HG02870 (cell line): ENCODE data around the gene EEF1A2.

Experiments
- ATAC-seq: cut with Tn5 transposase; IDR thresholded peaks from one replicate; pipeline ENCODE4 v1.9.1; 2021; ENCODE audit warnings: mild to moderate bottlenecking, moderate library complexity; ENCODE audit not compliant: unreplicated experiment

The EEF1A2 gene

DNA sequence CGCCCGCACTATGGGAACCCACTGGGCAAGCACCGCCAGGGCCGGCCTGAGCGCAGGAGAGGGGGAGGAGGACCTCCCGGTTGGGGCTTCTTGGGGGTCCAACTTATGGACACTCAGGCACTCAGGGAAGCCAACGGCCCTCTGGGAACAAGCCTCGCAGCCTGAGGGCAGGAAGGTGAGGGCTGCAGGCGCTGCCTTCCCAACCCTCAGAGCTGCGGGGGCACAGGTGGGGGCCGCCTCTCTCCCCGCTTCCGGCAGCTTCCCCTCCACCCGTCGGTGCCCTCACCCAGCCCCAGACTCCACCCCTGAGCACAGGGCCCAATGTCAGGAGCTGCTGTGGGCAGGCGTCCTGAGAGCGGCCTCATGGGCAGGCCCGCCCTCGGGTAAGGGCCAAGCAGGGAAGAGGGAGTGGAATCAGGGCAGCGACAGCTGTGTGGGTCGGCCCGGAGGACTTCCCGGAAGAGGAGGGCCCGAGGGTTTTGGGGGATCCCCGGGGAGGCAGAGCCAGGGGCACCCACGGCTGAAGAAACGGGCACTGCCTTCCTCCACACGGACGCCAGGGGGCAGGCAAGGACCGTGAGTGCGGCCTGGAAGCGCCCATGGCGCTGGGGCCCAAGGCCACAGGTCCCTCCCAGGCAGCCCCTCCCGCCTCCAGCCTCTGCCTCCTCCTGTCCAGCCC is 38.8 kb upstream of the EEF1A2 start:
- ATAC-seq: peak; percentile 67

DNA sequence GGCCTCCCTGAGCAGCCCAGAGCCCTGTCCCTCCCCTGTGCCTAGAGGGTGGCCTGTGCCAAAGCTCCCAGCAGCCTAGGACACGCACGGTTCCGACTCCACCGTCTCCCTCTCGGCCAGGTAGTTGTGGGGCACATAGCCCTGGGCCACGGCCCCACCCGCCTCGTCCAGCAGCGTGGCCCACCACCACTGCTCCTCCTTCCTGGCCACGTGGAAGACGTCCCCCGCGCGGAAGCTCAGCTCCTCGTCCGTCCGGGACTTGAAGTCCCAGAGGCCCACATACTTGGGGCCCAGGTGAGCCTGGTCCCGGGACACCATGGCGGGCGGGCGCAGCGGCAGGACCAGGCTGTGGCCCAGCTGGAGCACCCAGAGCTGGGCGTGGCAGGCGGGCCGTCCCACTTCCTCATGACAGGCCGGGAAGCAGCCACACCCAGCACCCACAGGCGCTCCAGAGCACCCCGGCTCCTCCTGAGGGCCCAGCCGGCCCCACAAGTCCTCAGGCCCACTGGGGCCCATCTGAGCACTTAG is 38.2 kb upstream of the EEF1A2 start, which contains the start of gene PTK6:
Gene PTK6, minus strand, starts transcription at position 380 of the 528 bp plus-strand sequence. Its CDS starts 62 bp downstream, at position 318.
- no peak for ATAC-seq

DNA sequence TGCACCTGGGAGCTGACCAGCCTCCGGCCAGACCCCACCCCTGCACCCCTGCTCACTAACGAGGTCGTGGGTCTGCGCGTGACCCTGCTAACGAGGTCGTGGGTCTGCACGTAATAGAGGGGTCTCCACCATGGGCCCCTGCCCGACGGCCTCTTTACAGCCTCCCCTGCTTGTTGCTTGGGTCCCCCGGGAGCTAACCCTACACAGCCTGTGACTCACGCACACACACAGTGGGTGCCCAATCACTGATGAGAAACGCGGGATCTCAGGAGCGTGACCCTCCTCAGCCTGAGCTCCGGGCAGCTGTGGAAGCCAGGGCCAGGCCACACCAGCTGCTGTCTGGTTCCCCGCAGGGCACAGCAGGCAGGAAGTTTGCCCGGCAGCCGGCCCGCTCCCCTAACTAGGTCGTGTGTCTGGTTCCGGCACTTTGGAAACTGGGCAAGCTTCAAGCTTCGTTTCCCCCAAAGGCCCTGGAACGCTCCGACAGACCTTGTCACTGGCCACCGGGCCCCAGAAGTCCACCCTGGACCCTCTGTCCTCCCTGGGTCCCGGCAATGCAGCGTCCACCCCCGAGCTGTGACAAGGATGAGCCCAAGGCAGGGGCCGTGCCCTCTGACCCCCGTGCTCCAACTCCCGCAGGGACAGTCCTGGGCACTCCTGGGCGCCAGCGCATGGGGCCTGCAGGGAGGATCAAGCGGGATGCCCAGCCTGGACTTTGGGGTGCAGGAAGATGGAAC is 37.5 kb upstream of the EEF1A2 start:
- ATAC-seq: no peak

DNA sequence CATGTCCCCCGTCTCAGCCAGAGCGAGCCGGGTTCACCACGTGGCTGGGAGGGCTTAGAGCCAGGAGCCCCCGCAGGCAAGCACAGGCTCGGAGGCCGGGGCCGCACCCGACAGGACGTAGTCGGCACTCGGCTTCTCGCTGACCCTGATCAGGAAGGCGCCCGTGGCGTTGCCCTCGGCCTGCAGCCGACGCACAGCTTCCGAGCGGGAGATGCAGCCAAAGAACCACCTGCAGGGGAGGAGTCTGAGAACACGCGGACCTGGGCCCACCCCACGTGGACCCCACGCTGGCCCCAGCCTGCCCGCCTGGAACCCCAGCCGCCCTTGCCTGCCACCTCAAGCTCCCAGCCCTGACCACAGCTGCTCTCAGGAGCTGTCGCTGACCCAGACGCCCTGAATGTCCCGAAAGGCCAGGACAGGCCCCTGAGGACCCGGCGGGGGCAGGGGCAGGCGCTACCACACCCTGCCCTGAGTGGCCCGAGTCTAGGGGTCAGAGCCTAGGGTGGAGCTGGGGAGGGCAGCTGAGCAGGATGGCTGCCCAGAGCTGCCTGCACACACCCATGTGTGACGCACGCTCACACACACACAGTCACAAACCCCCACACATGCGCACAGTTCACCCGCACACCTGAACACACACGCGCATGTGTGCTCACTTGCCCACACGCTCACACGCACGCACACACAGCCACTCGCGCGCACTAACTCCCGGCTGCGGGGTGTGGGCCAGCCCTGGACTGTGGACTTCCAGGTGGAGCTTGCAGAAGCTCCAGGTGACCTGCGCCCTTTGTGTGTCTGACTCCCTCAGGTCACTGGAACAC is 36.2 kb upstream of the EEF1A2 start:
- no peak for ATAC-seq

DNA sequence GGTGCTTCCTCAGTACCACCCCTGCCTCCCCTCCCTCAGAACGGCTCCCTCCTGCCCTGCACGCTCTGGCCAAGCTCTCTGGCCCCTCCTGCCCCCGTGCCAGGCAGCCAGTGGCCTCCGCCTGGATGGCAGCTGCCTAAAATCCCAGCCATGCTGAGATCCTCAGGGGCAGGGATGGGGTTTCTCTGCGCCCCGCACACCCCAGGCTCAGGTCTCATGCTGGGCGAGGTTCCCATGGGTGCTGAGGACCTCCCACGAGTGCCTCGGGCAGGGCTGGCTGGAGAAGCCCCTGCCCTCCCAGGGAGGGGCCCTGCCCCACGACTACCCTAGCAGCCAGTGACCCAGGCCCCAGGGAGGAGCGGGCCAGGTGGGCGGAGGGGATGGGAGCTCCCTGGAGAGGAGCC is 35.5 kb upstream of the EEF1A2 start:
- ATAC-seq: no peak

DNA sequence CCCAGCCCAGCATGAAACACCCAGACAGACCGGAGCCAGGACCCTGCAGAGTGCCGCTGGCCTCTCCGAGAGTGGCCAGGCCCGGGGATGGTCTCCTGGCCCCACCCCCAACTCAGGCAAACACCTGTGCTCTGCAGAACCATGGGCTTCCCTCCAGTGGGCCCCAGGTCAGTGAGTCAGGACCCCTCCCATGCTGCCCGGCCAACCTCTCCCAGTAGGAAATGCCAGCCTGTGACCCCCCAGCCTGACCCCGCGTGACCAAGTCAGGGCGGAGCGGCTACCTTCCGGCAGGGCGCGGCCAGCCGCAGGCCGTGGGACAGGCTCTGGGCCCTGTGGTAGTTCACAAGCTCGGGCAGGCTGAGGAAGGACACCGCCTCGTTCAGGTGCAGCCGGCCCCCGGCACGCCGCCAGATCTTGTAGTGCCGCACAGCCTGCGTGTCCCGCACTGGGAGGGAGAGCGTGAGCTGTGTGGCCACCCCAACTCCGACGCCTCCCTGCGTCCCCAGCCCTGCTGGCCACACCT is 35.0 kb upstream of the EEF1A2 start:
- no peak for ATAC-seq

DNA sequence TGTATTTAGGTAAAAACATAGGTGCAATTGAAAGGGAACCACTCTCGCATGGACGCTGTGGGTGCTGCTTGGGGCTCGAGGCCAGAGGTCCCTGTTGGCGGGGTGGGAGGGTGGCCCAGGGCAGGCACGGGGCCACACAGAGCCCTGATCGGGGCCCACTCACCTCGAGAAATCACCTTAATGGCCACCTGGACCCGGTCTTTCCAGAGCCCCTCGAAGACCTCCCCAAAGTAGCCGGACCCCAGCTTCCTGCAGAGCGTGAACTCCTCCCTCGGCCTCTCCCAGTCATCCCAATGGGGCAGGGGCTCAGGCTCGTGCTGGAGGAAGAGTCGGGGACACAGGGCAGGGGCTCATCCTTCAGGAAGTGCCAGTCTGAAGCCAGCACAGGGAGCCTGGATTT is 34.5 kb upstream of the EEF1A2 start:
- no peak for ATAC-seq

DNA sequence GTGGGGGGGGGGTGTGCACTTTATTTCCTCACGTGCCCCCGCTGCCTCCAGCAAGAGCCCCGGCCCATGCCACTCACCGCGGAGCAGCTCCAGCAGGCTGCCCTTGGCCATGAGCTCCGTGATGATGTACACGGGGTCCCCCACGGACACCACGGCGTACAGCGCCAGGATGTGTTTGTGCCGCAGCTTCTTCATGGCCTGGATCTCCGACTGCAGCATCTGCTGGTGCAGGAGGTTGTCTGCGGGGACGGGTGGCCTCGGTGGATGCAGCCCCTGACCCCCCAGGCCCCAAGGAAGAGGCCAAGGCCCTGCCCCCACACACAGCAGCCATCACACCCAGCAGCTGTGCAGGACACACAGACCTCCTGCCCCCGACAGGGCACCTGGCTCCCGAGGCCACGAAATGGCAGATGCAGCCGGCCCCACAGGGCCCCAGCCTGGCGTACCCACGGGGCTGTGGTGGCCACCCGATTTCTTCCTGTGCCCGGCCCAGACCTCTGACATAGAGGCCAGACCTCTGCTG is 33.6 kb upstream of the EEF1A2 start:
- ATAC-seq: no peak

DNA sequence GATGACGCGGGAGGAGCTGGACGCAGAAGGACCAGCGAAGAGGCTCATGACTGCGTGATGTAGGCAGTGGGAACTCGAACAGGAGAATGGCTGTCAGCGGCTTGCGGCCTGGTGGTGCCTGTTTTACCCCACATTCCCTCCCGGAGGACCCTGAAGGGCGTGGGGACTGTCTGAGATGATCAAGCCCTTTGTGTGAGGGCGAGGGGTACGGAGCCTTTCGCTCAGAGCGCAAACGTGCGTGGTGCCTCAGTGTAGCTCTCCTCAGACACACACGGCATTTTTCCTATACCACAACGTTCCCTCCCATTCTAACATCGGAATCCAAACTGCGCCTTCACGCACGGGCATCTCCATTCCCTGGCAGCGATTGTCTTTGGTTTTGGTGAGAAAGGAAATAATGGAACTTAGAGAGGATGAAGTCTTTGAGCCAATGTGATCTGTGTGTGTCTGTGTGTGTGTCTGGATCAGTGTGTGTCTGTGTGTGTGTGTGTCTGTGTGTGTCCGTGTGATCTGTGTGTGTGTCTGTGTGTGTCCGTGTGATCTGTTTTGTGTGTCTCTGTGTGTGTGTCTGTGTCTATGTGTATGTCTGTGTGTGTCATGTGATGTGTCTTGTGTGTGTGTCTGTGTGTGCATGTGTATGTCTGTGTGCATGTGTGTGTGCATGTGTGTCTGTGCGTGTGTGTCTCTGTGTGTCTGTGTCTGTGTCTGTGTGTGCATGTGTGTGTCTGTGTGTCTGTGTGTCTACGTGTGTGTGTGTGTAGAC is 33.0 kb upstream of the EEF1A2 start:
- ATAC-seq: no peak

DNA sequence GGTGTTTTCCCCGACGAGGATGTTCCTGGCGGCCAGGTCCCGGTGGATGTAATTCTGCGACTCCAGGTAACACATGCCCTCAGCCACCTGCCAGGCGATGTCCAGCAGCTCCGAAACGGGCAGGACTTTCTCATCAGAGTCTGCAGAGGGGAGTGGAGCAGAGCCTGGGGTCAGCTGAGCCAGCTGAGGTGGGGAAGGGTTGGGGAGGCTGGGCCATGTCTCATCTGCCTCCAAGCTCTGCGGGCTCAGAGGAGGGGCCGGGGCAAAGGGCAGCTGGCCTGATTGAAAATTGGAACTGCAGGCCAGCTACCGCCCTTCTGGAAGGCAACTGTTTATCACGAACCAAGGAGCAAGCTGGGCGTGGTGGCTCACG is 31.9 kb upstream of the EEF1A2 start:
- no peak for ATAC-seq

DNA sequence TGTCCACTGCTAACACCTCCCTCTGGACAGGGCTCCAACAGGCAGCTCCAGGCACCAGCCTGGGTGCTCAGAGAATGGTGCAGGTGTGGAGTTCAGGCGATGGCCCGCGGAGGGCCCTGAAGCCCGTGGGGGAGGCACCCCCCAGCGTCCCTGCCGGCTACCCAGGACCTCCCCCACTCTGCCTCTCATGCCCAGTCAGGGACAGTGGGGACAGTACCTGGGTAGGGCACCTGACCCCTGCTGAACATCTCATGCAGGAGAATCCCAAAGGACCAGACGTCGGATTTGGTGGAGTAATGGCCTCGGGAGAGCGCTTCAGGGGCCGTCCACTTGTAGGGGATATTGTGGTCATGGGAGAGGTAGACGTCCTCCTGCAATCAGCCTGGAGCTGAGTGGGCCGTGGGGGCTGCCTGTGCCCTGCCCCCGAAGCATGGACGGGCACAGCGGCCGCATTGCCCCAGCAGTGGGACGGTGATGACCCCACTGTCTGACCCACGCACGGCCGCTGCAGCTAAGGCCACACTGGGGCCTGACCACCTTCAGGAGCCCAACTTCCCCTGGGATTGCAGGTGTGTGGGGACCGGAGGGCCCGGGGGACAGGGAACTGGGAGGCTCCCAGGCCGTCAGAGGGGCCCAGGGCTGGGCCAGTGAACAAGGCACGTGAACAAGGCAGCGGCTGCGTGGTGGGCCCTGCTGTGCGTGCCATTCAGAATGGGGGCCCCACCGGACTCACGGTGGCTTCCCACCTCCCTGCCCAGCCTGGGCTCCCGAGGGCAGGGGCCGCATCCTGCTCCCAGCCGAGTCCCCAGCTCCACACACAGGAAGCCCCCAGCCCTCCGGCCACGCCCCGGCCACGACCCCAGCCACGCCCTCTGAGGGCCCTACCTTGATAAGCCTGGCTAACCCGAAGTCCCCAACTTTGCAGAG is 31.2 kb upstream of the EEF1A2 start:
- ATAC-seq: no peak

DNA sequence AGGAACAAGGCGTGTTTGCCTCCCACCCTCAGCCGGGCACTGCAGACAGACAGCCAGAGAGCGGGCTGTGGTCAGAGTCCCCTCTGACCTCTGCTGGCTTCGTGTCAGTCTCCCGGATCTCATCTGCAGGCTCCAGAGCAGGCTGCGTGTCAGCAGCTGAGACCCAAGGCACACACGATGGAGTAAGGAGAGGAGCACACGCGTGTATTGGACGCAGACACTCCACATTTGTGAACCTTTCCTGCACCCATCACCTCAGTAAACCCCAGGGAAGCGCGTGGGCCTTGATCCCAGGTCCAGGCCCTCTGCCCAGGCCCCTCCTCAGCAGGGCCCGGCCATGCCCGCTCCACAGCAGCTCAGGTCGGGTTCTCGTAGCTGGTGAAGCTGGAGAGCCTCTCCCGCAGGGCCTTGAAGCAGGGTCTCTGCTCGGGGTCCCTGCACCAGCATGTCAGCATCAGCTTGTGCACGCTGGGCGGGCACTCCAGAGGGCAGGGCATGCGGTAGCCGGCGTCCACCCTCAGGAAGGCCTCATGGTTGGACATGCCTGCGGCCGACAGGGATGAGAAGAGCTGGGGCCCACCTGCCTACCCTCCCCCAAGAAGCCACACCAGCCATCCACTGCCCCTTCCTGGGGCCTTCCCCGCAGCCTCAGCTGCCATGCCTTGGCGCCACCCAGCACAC is 30.4 kb upstream of the EEF1A2 start:
- no peak for ATAC-seq

DNA sequence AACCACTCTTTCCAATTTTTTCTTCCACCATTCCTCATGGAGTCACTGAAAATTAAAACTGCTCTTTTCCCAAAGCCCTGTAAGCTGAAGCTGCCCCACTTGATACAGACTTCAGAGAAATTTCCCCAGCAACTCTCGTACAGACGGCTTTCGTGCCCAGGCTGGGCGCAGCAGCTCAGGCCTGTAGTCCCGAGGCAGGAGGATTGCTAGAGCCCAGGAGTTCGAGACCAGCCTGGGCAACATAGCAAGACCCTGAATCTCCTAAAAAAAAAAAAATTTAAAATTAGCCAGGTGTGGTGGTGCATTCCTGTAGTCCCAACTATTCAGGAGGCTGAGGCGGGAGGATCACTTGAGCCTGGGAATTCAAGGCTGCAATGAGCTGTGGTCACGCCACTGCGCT is 28.3 kb upstream of the EEF1A2 start:
- no peak for ATAC-seq

DNA sequence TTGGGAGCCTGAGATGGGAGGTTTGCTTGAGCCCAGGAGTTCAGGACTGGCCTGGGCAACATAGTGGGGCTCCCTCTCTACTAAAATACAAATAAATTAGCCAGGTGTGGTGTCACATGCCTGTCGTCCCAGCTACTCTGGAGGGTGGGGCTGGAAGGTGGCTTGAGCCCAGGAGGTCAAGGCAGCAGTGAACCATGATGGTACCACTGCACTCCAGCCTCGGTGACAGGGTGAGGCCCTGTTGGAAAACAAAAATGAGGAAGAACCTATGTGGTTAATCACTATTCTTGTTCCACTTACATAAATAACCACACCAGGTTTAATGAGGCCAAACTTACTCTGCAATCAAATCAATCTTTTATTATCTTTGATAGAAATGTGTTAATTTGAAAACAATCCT is 27.1 kb upstream of the EEF1A2 start:
- ATAC-seq: no peak

DNA sequence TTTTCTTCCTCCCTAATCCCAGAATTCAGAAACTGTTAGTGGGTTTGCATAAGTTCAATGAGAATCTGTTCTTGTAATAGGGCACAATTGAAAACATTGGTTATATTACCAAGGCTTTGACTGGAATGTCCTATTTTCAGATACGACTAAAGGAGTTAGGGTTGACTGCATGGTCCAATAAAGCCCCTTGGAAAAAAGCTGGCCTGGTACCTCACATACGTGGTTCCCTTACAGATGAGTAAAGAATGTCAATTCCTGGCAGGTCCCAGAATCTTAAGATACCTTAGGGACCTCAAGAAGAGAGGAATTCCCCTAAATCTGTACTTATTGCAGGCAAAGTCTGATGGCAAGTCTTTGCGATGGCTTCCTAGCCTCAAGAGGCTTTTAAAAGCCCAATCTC is 26.3 kb upstream of the EEF1A2 start:
- ATAC-seq: no peak

DNA sequence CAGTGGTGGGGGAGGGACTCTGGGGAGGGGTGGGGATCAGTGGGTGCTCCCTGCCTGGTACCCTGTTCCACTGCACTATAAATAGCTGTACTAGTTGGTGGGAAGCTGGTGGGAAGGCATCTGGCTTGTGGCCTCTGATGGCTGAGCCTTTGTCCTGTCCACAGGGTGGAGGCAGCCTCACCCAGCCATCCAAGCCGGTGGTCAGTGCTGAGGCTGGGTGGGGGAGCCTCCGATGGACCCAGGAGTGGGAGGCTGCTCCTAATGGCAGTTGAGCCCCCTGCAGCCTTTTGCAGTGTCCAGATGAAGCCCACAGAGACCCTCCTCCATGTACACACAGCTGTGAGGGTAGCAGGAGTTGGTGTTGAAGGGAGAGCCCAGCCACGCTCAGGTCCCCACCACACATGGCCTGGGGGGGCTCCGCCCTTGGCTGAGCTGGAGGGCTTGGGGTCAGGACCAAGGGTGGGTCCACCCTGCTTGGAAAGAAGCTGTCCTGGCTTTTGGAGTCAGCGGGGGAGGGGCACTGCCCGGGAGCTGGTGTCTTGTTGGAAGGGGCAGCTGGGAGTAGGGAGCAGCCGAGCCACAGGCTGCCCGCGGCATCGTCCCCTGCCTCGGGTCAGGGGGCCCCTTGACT is 24.2 kb upstream of the EEF1A2 start:
- no peak for ATAC-seq

DNA sequence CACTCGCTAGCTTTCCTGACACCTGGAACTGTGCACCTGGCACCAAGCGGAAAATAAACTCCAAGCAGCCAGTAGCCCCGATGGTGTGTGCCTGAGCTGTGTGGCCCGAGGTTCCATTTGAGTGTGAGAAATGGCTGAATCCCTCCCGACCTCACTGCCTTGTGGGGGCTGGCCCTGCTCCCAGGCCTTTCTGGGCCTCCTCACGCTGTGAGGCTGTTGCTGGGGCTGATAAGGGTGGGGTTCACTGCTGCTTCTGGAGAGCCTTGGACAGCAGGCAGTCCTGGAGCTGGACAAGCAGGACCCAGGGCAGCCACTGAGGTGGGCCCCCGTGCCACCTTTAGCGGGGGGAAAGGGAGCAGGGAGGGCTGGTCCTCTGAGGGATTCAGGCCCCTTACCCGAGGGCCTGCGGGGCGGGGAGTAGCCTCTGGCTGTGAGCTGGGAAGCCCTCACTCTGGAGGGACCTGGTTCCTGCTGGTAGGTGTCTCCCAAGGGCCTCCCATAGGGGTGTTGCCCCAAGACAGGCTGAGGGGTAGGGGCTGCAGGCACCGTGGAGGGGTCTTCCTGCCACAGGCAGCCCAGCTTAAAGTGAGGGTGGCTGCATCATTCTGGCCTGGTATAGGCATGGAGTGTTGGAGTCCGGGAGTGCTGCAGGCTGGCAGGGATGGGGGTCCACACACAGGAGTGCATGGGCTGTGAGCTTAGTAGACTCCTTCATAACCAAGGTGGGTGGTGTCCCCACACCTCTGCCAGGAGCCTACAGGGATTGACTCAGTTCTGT is 23.4 kb upstream of the EEF1A2 start:
- no peak for ATAC-seq
